HG02759 (cell line): Measurements from ENCODE around the gene MYO18A.

ENCODE experiments used
- ATAC-seq: cut with Tn5 transposase; IDR thresholded peaks from one replicate; pipeline ENCODE4 v1.9.1; 2021; ENCODE audit warnings: mild to moderate bottlenecking, moderate library complexity; ENCODE audit not compliant: unreplicated experiment

MYO18A gene

DNA sequence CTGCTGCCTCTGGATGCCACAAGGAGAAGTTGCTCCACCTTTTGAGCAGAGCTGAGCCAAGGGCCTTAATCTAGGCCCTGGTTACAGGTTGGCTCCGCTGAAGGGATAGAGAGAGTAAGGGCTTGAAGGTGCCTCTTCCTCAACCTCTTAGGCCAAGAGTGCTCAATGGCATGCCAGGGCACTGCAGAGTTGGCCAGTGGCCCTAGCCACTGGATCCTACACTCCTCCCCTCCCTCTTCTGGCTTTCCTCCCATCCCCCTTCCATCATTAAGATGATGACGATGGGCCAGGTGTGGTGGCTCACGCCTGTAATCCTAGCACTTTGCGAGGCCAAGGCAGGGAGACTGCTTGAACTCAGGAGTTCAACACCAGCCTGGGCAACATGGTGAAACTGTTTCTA is 50.5 kb downstream of the MYO18A start:
- ATAC-seq, result no peak

DNA sequence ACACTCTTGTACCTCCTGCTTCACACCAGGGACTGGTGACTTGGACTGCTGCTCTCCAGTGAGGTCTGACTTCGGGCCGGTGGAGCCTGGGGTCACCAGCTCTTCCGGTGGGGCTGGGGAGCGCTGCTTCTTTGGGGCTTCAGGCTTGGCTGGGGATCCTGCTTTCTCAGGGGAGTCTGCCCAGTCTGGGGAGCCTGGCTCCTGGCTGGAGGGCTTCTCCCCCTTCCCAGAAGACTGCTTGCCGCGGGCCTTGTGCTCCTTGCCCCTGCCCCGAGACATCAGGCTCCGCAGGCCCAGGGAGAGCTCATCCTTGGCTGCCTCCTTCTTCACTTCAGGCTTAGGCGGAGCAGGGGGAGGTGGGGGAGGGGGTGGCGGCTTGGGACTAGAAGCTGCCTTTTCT is 52.4 kb downstream of the MYO18A start:
- no peak for ATAC-seq

DNA sequence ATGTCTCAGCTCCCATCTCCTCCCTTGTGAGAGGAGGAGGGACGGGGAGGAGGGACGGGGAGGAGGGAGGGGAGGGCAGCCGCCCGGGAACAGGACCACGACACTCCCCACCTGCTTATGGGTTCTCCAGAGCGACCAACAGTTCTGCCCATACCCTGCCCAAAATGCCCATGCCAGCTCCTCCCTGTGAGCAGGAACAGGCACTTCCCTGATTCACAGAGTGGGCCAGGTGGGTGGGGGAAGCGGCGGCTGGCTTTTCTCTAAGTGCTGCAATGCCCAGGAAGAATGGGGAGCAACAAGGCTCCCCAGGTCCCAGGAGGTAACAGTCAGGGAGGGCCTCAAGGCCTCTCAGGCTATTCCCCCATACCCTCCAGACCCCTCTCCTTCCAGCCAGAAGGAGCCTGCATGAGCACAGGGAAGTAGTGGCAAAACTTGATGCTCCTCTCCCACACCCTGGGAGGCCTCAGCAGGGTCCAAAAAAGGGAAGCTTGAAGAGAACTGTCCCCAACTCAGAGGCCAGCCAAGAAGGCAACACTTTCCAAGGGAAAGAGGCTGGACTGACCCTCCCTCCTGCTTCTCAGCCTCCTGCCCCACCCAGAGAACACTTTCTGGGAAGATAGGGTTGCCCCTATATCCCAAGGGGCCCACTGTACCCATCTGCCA is 53.8 kb downstream of the MYO18A start:
- no peak for ATAC-seq

DNA sequence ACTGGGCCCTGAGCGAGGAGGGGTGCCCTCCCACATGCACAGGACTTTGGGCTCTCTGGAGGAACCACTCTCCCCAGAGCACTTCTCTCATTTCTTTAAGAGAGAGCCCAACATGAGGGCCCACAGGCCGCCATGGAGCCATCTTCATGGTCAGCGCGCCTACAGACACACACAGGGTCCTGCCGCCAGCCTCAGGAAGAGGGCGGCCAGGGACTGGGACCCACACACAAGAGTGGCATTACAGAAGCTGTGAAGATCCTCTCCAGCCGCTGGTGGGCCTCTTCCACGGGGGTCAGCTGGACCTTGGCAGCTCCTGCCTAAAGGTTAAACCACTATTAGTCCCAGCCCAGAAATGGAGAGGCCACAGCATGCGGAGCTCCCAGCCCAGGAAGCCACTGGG is 54.5 kb downstream of the MYO18A start:
- no peak for ATAC-seq

DNA sequence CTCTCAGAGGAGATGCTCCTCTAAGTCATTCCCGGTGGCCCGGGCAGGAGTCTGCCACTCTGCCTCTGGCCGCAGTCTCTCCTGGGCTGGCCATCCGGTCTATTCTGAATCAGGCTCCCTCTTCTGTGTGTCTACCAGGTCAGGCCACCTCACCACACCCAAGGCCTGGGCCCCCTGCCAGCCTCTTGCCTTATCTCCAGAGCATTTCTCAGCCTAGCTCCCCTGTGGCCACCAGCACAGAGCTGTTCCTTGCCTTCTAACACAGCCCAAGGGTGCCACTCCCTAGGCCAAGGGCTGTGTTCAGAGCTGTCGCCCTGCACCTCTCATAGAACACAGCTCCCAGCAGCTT is 55.3 kb downstream of the MYO18A start:
- no peak for ATAC-seq

DNA sequence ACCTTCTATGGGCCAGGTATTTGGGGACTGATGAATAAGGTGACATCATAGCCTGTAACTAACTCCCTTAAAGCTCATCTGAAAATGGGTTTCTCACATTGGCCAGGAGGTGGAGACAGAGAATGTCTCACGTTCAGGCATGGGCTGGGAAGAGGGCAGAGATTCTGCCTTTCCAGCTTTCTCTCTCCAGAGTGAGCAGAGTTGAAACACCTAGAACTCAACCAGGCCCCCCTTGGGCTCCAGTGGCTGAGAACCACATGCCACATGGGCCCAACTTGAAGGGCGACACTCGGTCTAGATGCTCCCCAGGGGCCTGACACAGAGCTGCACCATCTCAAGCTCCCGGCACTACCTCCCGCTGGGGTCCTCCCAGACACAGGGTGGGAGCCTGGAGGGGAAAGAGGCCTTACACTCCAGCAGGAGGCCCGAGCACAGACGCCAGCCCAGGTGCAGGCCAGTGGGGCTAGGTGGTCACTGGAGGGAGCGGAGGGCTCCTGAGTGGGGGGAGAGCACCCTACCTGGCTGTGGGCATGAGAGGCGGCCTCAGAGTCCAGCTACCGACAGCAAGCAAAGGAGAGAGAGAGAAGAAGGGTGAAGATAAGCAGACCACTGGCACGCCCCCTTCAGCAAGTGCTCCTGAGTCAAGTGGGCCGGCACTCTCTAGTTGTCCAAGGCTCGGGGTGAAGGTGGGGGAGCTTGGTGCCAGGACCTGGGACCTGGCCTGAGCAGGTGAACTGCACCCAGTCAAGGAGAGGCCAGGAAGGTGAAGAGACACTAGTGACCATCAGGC is 55.9 kb downstream of the MYO18A start:
- peak; percentile 60 for ATAC-seq

DNA sequence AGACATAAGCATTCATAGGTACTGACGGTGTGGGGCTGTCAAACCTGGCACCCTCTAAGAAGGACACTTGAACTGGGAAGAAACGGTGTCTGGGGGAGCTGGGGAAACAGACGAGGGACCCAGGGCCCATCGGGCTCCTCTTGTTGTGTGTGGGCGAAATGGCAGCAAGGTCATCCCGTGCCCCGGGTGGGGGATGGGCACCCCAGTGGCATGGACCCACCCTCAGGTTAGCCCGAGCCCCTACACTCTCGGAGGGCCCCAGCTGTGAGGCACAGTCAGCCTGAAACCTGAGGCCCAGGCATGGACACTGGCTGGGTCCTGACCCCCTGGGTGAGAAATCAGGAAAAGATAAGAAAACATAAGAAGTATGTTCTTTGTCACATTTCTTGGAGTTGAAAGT is 57.1 kb downstream of the MYO18A start:
- ATAC-seq, result no peak

DNA sequence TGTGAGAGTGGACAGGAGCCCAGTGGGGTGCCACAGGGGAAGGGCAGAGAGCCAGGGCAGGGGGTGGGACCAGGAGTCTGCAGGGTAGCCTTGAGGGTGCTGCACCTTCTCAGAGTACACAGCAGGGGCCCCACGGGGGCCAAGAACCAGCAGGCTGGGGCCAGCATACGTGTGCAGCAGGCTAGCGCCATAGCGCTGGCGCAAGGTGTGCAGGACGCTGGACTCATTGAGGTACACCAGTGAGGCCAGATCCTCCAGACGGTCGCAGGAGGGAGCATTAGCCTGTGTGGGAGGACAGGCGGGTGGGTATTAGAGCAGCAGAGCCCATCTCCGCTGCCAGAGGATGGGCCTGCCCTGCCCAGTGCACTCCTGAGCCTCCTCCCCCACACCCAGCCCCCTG is 58.8 kb downstream of the MYO18A start:
- ATAC-seq, result no peak

DNA sequence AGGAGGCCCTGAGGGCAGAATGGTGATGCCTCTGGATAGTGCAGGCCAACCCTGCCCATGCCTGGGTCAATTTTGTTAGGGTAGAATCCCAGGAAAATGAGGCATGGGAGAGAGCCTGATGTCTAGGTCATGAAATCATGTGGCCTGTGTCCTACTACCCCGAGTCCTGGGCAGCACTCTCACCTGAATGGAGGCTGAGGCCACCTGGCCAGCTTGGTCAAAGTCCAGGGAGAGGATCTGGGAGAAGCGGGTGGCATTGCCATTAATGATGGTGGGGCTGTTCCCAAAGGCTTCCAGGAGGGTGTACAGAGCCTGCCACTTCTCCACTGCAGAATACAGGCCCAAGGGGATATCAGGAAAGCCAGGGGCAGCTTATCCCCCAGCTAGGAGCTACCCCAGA is 59.8 kb downstream of the MYO18A start:
- no peak for ATAC-seq

DNA sequence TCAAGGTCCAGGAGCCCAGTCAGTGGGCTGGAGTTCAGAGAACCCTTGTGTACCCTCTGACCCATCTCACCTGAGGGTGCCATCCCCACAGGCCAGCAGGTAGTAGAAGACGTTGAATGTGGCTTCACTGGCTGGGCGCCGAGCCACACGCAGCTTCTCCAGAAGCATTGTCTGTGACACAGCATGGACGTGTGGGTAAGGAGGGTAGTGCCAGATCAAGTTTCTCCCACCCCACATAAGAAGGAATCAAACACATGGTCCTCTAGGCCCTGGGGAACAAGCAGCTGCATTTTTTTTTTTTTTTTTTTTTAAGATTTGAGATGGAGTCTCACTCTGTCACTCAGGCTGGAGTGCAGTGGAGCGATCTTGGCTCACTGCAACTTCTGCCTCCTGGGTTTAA is 60.9 kb downstream of the MYO18A start:
- no peak for ATAC-seq

DNA sequence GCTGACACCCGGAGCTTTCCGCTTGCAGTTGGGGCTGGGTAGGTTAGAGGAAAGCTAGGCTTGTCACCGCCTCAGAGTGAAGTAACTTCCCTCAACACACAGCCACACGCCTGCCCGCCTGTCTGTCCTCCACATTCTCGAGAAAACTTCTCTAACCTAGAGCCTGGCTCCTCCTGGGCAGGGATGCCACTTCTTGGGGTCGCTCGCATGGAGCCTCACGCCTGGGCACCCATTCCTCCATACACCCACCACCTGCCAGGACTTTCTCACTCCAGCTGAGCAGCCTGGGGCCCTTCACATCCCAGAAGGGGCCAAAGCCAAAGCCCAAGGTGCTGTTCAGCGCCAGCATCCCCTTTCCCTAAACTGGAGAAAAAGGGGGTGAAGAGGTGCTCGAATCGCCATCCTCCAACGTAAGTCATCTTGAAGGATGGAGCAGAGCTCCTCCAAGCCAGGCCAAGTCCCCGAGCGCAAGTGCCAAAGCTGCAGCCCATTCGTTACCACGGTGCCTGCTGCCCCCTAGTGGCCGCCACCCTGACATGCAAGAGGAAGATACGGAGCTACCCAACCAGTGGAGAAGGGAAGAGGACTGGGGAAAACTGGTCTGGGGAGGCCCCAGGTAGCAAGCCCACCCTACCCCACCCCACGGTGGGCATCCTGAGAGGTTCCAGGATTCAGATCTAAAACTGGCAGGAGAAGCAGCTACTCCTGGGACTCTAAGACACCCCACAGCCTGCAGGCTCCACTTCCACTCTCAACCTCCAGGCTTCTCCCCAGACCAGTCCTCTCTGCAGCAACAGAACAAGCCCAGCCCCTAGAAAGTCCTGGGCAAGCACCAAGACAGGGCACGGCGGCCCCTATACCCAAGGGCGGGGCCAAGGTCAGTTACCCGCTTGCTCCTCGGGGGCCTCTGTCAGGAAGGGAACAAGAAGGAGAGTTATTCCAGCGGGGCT is 63.1 kb downstream of the MYO18A start:
- no peak for ATAC-seq

DNA sequence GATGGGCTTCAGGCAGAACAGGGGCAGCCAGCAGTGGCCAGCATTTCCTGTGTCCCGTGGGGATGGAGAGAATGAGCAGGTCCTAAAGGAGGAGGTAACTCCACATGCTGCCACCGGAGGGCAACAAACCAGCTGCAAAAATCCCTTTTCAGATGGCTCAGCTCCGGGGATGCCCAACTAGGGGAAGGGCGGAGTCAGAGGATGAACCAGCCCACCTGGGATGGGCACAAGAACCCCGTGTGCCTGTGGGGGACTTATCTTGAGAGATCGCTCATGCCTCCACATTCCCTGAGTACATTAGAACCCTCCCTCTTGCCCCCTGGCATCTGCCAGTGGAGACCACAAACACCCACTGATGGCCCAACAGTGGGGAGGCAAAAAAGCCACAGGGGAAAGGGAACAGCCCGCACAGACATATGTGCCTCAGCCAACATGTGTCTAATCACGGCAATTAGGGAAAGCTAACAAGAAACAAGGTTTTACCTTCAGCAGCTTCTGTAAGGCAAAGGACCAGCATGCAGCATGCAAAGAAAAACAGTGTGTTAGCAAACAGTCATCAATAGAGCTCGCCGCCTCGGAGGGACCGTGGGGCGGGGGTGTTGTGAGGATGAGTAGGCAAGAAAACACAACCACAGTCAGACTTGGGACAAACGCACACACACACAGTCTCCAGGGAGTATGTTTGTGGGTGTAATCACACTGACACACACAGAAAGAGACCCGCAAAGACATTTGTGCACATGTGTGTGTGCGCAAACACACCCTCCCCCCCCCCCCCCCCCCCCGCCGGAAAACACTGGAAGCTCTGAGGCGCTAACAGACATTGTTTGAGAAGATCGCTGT is 64.0 kb downstream of the MYO18A start:
- no peak for ATAC-seq

DNA sequence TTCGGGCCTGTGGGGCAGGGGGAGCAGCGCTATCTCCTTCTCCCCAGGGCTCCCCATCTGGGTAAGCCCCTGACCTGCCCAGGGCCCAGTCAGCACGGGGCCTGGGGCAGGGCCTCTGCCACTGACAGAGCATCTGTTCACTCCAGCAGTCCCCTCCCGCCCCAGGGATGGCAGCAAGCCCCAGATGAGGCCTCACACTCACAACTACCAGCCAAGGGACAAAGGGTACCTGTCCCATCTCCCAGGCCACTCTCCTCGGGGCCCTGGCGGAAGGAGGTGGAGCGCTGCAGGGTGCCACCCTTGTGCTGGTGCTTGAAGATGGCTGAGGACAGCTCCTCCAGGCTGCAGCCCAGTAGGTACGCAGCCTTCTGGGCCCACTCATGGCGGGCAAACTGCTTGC is 64.8 kb downstream of the MYO18A start:
- ATAC-seq, result no peak

DNA sequence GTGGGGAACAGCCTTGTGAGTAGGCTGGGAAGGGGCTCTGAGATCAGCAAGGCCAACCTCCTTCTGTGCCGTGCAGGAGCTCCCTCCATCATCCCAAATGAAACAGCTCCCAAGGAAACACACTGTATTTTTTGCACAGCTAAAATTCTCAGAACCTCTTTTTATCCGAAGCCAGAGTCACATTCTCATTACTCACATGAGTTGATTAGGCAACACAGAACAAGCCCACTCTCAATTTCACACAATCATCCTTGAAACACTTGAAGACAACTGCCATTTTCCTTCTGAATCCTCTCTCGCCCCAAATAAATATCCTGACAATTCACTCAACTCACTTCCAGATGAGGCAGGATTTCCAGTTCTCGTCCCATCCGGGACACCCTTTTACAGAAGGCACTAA is 66.1 kb downstream of the MYO18A start:
- no peak for ATAC-seq

DNA sequence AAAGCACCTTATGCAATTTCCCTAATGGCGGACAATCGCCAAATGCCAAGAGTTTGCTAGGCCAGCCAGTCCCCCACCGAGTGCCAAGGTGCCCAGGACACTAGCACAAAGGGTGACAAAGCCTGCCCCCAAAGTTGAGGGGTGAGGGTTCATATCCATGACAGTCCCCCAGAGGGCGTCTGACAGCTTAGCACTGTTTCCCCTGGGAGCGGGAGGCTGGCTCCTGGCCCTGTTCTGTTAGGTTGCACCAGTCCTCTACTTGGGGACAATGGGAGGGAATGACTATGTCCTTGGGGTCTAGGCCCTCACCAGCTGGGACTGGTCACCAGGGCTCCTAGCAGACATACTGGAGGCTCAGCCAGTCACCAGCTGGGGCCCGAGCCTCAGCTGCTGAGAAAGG is 66.9 kb downstream of the MYO18A start:
- ATAC-seq, result no peak

DNA sequence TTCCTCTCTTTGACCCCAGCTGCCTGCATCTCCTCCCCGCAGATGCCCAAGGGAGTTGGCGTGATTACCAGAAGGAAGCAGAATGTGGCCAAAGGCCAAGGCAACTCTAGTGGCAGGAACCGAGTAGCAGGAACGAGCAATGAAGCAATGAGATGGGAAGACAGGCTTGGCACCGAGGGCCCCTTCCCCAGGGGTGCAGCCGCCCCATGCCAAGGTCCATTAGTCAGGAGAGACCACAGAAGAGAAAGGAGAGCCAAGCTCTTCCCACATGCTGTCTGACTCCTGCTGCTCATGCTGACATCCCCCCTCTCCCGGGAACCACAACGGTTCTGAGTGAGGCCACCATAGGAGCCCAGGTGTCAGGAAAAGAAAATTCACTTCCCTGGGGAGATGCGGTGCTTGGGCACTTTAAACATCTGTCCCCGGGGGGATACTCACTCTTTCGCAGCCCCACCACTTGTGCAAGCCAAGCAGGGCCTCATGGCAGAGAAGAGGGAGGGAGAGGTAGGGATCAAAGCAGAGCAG is 67.4 kb downstream of the MYO18A start:
- ATAC-seq, result no peak

DNA sequence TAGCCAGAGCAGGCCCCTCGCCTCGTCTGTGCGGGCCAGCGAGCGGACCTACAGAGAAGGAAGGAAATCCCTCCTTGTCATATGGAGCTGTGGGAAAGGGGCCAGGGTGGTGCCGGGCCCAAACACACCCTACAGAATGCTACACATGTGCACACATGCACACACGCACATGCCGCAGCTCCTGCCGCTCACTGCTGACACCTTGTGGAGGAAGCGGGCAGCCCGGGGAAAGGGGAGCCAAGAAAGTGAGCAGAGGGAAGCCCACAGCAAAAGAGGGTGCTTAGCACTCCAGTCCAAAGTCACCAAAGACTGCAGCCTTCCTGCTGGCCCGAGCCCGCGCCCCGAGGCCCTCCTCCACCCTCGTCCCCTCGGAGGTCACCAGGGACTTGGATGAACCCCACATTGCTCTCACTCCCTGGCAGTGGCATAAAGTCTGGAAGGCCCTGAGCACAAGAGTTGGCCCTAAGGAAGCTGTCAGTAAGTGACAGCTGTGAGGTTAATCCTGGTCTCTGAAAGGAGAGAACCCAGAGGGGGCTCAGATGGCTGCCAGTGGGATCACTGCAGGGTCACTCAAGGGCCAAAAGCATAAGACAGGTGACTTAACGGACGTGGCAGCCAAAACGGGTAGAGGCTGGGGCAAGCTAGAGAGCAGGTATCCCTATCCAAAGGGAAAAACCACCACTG is 68.2 kb downstream of the MYO18A start:
- ATAC-seq, result no peak

DNA sequence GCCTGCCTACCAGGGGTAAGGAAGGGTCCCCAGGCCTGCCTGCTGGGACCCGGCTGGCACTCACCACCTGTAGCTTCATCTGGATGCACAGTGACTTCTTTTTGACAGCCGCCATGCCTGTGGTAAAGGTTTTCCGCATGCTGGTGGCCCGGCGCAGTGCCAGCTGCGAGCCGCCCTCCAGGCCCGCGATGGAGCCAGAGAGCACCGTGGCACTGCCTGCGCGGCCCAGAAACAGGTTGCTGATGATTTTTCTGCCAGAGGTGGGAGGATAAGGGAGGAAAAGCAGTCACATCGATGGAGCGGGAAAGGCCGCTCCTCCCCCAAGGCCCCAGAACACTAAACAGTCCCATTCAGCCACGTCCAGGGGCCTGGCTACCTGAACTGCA is 69.8 kb downstream of the MYO18A start:
- ATAC-seq, result no peak

DNA sequence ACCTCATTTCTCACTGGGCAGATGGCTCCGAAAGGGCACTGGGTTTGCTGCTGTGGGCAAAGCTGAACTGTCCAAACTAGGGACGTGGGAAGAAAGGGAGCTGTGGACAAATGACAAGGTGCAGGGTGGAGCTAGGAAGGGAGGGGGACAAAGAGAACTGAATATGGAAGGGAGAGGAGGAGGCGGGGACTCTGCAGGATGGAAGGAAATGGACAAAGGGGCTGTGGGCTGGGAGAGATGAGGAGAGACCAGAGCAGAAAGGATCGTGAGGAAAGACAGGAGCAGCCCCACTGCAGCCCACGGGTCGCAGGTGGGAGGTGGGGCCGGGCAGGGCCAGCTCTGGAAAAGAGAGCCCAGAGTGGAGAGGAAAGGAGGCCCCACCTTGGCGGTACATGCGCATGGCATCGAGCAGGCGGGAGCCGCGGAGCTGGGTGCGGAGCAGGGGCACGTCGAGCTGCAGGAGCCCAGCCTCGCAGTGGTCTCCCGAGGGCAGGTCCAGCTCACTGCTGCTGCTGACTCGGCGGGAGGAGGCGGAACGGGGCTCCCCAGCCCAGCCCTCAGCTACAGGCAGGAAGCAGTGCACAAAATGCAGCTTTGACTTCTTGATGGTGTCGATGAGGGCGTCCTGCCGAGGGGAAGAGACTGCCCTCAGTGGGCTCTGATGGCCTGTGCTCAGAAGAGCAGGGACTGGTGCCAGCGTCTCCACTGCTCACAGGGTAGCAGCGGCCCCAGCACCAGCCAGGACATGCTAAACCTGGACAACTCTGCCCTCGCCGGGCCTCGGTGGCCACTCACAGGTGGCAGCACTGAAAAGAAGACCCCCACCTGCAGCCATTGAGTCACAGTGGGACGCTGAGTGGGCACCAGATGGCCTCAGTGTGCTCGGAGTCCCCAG is 70.5 kb downstream of the MYO18A start:
- ATAC-seq, result no peak
